ENCODE results near the gene KDM2B. TPM values are rescaled to one million over a fixed set of nuclear protein-coding genes. Genes with fewer than 3 reads are reported as not detected.

The KDM2B gene
- total and polyA plus RNA-seq, 2 experiments from 2014 or later, result 59.4 to 161 TPM

GRCh38 chr12:121525411-121525810 is 55.4 kb downstream of the KDM2B start (continued):
- TF ChIP-seq, protein P1, sequence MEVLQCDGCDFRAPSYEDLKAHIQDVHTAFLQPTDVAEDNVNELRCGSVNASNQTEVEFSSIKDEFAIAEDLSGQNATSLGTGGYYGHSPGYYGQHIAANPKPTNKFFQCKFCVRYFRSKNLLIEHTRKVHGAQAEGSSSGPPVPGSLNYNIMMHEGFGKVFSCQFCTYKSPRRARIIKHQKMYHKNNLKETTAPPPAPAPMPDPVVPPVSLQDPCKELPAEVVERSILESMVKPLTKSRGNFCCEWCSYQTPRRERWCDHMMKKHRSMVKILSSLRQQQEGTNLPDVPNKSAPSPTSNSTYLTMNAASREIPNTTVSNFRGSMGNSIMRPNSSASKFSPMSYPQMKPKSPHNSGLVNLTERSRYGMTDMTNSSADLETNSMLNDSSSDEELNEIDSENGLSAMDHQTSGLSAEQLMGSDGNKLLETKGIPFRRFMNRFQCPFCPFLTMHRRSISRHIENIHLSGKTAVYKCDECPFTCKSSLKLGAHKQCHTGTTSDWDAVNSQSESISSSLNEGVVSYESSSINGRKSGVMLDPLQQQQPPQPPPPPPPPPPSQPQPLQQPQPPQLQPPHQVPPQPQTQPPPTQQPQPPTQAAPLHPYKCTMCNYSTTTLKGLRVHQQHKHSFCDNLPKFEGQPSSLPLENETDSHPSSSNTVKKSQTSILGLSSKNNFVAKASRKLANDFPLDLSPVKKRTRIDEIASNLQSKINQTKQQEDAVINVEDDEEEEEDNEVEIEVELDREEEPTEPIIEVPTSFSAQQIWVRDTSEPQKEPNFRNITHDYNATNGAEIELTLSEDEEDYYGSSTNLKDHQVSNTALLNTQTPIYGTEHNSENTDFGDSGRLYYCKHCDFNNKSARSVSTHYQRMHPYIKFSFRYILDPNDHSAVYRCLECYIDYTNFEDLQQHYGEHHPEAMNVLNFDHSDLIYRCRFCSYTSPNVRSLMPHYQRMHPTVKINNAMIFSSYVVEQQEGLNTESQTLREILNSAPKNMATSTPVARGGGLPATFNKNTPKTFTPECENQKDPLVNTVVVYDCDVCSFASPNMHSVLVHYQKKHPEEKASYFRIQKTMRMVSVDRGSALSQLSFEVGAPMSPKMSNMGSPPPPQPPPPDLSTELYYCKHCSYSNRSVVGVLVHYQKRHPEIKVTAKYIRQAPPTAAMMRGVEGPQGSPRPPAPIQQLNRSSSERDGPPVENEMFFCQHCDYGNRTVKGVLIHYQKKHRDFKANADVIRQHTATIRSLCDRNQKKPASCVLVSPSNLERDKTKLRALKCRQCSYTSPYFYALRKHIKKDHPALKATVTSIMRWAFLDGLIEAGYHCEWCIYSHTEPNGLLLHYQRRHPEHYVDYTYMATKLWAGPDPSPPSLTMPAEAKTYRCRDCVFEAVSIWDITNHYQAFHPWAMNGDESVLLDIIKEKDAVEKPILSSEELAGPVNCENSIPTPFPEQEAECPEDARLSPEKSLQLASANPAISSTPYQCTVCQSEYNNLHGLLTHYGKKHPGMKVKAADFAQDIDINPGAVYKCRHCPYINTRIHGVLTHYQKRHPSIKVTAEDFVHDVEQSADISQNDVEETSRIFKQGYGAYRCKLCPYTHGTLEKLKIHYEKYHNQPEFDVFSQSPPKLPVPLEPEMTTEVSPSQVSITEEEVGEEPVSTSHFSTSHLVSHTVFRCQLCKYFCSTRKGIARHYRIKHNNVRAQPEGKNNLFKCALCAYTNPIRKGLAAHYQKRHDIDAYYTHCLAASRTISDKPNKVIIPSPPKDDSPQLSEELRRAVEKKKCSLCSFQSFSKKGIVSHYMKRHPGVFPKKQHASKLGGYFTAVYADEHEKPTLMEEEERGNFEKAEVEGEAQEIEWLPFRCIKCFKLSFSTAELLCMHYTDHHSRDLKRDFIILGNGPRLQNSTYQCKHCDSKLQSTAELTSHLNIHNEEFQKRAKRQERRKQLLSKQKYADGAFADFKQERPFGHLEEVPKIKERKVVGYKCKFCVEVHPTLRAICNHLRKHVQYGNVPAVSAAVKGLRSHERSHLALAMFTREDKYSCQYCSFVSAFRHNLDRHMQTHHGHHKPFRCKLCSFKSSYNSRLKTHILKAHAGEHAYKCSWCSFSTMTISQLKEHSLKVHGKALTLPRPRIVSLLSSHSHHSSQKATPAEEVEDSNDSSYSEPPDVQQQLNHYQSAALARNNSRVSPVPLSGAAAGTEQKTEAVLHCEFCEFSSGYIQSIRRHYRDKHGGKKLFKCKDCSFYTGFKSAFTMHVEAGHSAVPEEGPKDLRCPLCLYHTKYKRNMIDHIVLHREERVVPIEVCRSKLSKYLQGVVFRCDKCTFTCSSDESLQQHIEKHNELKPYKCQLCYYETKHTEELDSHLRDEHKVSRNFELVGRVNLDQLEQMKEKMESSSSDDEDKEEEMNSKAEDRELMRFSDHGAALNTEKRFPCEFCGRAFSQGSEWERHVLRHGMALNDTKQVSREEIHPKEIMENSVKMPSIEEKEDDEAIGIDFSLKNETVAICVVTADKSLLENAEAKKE (CRISPR knock-in tag; IDR thresholded peaks at IDR 0.05), result no peak
- TF ChIP-seq, protein P2, sequence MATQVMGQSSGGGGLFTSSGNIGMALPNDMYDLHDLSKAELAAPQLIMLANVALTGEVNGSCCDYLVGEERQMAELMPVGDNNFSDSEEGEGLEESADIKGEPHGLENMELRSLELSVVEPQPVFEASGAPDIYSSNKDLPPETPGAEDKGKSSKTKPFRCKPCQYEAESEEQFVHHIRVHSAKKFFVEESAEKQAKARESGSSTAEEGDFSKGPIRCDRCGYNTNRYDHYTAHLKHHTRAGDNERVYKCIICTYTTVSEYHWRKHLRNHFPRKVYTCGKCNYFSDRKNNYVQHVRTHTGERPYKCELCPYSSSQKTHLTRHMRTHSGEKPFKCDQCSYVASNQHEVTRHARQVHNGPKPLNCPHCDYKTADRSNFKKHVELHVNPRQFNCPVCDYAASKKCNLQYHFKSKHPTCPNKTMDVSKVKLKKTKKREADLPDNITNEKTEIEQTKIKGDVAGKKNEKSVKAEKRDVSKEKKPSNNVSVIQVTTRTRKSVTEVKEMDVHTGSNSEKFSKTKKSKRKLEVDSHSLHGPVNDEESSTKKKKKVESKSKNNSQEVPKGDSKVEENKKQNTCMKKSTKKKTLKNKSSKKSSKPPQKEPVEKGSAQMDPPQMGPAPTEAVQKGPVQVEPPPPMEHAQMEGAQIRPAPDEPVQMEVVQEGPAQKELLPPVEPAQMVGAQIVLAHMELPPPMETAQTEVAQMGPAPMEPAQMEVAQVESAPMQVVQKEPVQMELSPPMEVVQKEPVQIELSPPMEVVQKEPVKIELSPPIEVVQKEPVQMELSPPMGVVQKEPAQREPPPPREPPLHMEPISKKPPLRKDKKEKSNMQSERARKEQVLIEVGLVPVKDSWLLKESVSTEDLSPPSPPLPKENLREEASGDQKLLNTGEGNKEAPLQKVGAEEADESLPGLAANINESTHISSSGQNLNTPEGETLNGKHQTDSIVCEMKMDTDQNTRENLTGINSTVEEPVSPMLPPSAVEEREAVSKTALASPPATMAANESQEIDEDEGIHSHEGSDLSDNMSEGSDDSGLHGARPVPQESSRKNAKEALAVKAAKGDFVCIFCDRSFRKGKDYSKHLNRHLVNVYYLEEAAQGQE (IDR thresholded peaks at IDR 0.05; ENCODE audit: unreplicated experiment), result no peak
- TF ChIP-seq ZNF331 (CRISPR knock-in tag; IDR thresholded peaks at IDR 0.05; ENCODE audit: low read depth) (no peak), ZNF114 (CRISPR knock-in tag; IDR thresholded peaks at IDR 0.05) (no peak), JUNB (IDR thresholded peaks at IDR 0.05; ENCODE audit: unreplicated experiment) (no peak), POLR2AphosphoS5 (IDR thresholded peaks at IDR 0.05; ENCODE audit: low read depth) (no peak), CREB1 (CRISPR knock-in tag; IDR thresholded peaks at IDR 0.05; ENCODE audit: low read depth) (no peak)

Measured in GM23338 (cell line).